Measurements from ENCODE around the gene ATOSB. TPM values are rescaled to one million over a fixed set of nuclear protein-coding genes. Genes with fewer than 3 reads are reported as not detected.

The ATOSB gene
- total and polyA plus RNA-seq, 2 of the 8 experiments (the other 6 are each of a cell fraction or from before 2014, with no cell fraction given): 6.9 to 10.4 TPM

- Histone ChIP-seq H3K4ac (replicated peaks; ENCODE audit: insufficient read length, low read depth, low read length) (no peak overlapping the region), H3K14ac (ENCODE audit: insufficient read length) (no peak overlapping the region), H4K5ac (ENCODE audit: insufficient read length, low read depth, low read length) (no peak overlapping the region), H3K9me3 (ENCODE audit: insufficient read depth in 2 of 2, low read depth in 1 of 2, low read length in 1 of 2) (no peaks in the 10 kb centered on the region), H2BK15ac (ENCODE audit: low read length) (no peak overlapping the region), H3K56ac (replicated peaks; ENCODE audit: insufficient read length, low read depth, low read length) (no peak overlapping the region), H3K18ac (ENCODE audit: extremely low read depth, low read length) (no peak overlapping the region), H3K36me3 (ENCODE audit: control insufficient read depth in 2 of 4, insufficient read depth in 4 of 4, low read length in 3 of 4) (peaks cover 19 to 42% (median 36%) of the 10 kb centered on the region in 4 experiments), H3K4me3 (ENCODE audit: extremely low read depth in 1 of 4, insufficient read depth in 2 of 4, low read depth in 3 of 4, low read length in 4 of 4) (no peak overlapping the region), H2AK5ac (ENCODE audit: low read depth, low read length) (no peak overlapping the region), H3K79me2 (ENCODE audit: control insufficient read depth in 1 of 2, insufficient read depth in 2 of 2, low read length in 2 of 2) (peaks cover 18 to 39% of the 10 kb centered on the region in 2 experiments), H2BK20ac (ENCODE audit: low read length) (no peak overlapping the region), H4K20me1 (replicated peaks in 1 of 2; ENCODE audit: control insufficient read depth in 1 of 2, insufficient read depth in 2 of 2, low read length in 2 of 2) (peaks cover 3 to 7% of the 10 kb centered on the region in 2 experiments), H3K27ac (ENCODE audit: low read depth, low read length) (no peak overlapping the region), H4K8ac (ENCODE audit: extremely low read depth, insufficient read depth, low read length) (no peak overlapping the region), H2BK120ac (replicated peaks; ENCODE audit: low read depth, low read length) (no peak overlapping the region), H3K27me3 (replicated peaks in 1 of 4; ENCODE audit: control insufficient read depth in 3 of 4, extremely low read depth in 1 of 4, insufficient read depth in 3 of 4, low read length in 3 of 4) (no peaks in the 10 kb centered on the region), H2BK12ac (ENCODE audit: low read depth, low read length) (no peak overlapping the region), H3K23ac (ENCODE audit: insufficient read length) (no peak overlapping the region), H2BK5ac (ENCODE audit: low read depth, low read length) (no peak overlapping the region), H3K79me1 (ENCODE audit: low read depth, low read length) (peaks cover 8% of the 10 kb centered on the region), H3K23me2 (ENCODE audit: low read depth, low read length) (peaks cover 13% of the 10 kb centered on the region), H2AFZ (ENCODE audit: low read length) (no peak overlapping the region), H3K4me1 (replicated peaks in 1 of 4; ENCODE audit: control insufficient read depth in 3 of 4, insufficient read depth in 4 of 4, low read length in 3 of 4) (peaks cover 4 to 20% (median 8%) of the 10 kb centered on the region in 4 experiments), H3K4me2 (ENCODE audit: insufficient read depth in 1 of 2, low read depth in 2 of 2, low read length in 2 of 2) (no peak overlapping the region), H4K91ac (replicated peaks; ENCODE audit: insufficient read length, low read length) (no peak overlapping the region), H3K9ac (replicated peaks in 1 of 4; ENCODE audit: extremely low read depth in 1 of 4, low read depth in 3 of 4, low read length in 3 of 4) (no peak overlapping the region)
- CTCF ChIA-PET (ENCODE audit: partially characterized antibody): interaction anchor here (6.7 kb wide), 1 partner anchor 21 kb away, joined by 46 read pairs; the partner anchor contains the start of gene PIGO
- POLR2A ChIA-PET (ENCODE audit: partially characterized antibody): interaction anchor here (0.9 to 17.6 kb wide), 2 partner anchors 24 kb away, joined by 4 to 440 read pairs; partner anchors contain the start of genes PIGO and STOML2
- FAIRE-seq (no peak), DNase-seq (ENCODE audit: low read depth in 1 of 2, low spot score in 2 of 2) (no peak)
- TF ChIP-seq BCL11A (IDR thresholded peaks at IDR 0.05; ENCODE audit: low read depth in 2 of 2, low read length in 2 of 2) (no peak), RAD21 (IDR thresholded peaks at IDR 0.05 in 1 of 2, conservative IDR thresholded peaks at IDR 0.05 in 1 of 2; ENCODE audit: low read depth in 2 of 2, low read length in 2 of 2) (no peak), EZH2 (IDR thresholded peaks at IDR 0.05; ENCODE audit: low read depth, low read length, severe bottlenecking) (no peak)
- 76% methylated on average over 4 of the region's 4 CpGs; no CpG with 5 or more reads in 1 of the 2 experiments for WGBS, 2 experiments (ENCODE audit: extremely low coverage in 1 of 2, insufficient coverage in 1 of 2, insufficient read length in 1 of 2, insufficient replicate concordance in 2 of 2, low coverage in 1 of 2, low lambda C conversion rate in 2 of 2, missing lambda C conversion rate in 1 of 2)
Measured at GRCh38 chr9:35075358-35075757, 40.3 kb downstream of the ATOSB start.

Measured in H1 (cell line).